Stimulated activated CD8-positive, alpha-beta memory T cell treated with anti-CD3 and anti-CD28 coated beads, Interleukin-4, amount 100 ng/mL, for 24 hours (primary cell): ENCODE results near the gene PIP4K2A.
"Not testable (repeated sequence)": the region's sequence is repeated elsewhere in the genome, so short reads cannot be mapped to it uniquely, and the experiment has no call there.

Source experiments
- DNase-seq: peaks from one replicate; pipeline ENCODE4 v3.0.0-alpha.2; 2020; ENCODE audit warnings: low read depth

The PIP4K2A gene

GRCh38 chr10:22508214-22508613, 206.2 kb downstream of the PIP4K2A start:
- DNase-seq, result not testable (repeated sequence)

GRCh38 chr10:22505911-22506685, 208.3 kb downstream of the PIP4K2A start:
- peak; percentile 44 for DNase-seq

- no peak for DNase-seq
These were observed 209.6 kb downstream of the PIP4K2A start for GRCh38 chr10:22504766-22505165.

GRCh38 chr10:22503315-22504088, 210.9 kb downstream of the PIP4K2A start:
- DNase-seq, result no peak

GRCh38 chr10:22501863-22502262, 212.5 kb downstream of the PIP4K2A start:
- DNase-seq, result no peak

- DNase-seq, result no peak
These were observed 213.0 kb downstream of the PIP4K2A start for GRCh38 chr10:22501413-22501812.

GRCh38 chr10:22500656-22501340, 213.6 kb downstream of the PIP4K2A start:
- no peak for DNase-seq

GRCh38 chr10:22499973-22500372, 214.4 kb downstream of the PIP4K2A start:
- not testable (repeated sequence) for DNase-seq

- no peak for DNase-seq
These were observed 219.0 kb downstream of the PIP4K2A start for GRCh38 chr10:22495396-22495795.

- DNase-seq, result no peak
These were observed 220.4 kb downstream of the PIP4K2A start for GRCh38 chr10:22494007-22494406.

GRCh38 chr10:22491931-22492615, 222.3 kb downstream of the PIP4K2A start:
- DNase-seq, result no peak

- DNase-seq, result no peak
These were observed 222.9 kb downstream of the PIP4K2A start for GRCh38 chr10:22491480-22491879.

GRCh38 chr10:22489975-22490374, 224.4 kb downstream of the PIP4K2A start:
- DNase-seq, result no peak

GRCh38 chr10:22489467-22489866, 224.9 kb downstream of the PIP4K2A start:
- DNase-seq, result no peak

- DNase-seq, result no peak
These were observed 227.9 kb downstream of the PIP4K2A start for GRCh38 chr10:22486431-22486830.
